ENCODE results near the gene ABCC4.

DNA sequence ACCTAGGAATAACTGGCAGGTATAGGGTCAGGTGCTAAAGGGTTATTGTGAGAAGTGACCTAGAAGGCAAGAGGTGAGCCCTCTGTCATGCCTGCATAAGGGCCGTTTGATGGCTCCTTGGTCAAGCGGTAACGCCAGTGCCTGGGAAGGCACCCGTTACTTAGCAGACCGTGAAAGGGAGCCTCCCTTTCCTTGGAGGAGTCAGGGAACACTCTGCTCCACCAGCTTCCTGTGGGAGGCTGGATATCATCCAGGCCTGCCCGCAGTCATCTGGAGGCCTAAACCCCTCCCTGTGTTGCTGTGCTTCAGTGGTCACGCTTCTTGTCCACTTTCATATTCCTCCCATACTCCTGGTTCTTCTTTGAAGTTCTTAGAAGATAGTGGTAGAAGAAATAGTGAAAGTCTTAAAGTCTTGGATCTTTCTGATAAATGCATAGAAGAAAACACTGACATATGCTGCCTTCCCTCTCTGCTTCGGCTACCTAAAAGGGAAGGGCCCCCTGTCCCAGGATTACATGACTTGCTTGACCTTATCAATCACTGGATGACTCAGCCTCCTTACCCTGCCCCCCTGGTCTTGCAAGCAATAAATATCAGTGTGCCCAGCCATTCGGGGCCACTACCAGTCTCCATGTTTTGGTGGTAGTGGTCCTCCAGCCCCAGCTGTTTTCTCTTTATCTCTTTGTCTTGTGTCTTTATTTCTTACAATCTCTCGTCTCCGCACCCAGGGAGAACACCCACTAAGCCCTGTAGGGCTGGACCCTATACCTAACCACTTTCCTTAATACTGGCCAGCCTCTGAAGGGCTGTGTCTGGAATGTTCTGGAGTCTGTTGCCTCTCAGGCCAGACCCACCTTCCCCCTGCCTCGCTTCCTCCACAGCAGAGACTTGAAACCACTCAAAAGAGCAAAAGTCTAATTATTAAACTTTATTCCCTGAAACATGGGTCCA lies 16.1 kb upstream of the ABCC4 start:
- TF ChIP-seq PRDM1 (tag by site-specific recombination; IDR thresholded peaks at IDR 0.05), result no peak
- TF ChIP-seq ZNF544 (tag by site-specific recombination; IDR thresholded peaks at IDR 0.05), result no peak
